ENCODE results near the gene SERPINA4. TPM values are rescaled to one million over a fixed set of nuclear protein-coding genes. Genes with fewer than 3 reads are reported as not detected.
A peak's percentile ranks its signal among the peaks of the same experiment; 100 is the strongest.

The SERPINA4 gene
- total and polyA plus RNA-seq, 2 of the 13 experiments (the other 11 are each of a cell fraction or from before 2014, with no cell fraction given) = 39.1 to 57.8 TPM

DNA sequence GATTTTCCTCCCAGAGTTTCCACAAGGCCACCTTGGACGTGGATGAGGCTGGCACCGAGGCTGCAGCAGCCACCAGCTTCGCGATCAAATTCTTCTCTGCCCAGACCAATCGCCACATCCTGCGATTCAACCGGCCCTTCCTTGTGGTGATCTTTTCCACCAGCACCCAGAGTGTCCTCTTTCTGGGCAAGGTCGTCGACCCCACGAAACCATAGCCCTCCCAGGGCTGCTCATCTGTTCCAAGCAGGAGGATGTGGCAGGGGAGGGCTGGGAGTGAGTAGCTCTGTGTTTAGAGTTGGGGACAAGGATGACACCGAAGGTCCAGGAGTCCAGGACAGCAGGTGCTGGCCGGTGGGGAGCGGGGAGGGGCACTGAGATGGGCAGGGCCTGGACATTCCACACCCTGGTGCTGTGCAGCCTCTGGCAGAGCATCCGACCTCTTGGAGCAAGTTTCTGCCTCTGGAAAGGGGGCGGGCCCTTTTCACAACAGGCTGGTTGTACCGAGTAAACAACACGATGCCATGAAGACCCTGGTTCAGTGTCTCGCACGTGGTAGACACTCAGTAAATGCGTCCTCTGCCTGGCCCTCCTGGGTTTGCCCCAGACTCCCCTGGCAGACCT lies 8.2 kb downstream of the SERPINA4 start (continued):
- TF ChIP-seq KLF12 (CRISPR knock-in tag; IDR thresholded peaks at IDR 0.05; ENCODE audit: borderline replicate concordance) (no peak), BCL3 (CRISPR knock-in tag; IDR thresholded peaks at IDR 0.05) (0 out of 2 replicates have a peak, but pooled peaks have one; percentile 25), FIP1L1 (IDR thresholded peaks at IDR 0.05; ENCODE audit: borderline replicate concordance, insufficient read depth, low read depth, low read length) (no peak), ZNF615 (CRISPR knock-in tag; IDR thresholded peaks at IDR 0.05; ENCODE audit: borderline replicate concordance) (no peak), ZNF713 (CRISPR knock-in tag; IDR thresholded peaks at IDR 0.05) (no peak), KMT2A (CRISPR knock-in tag; IDR thresholded peaks at IDR 0.05) (no peak), ZFX (CRISPR knock-in tag; IDR thresholded peaks at IDR 0.05; ENCODE audit: low read depth) (peak; percentile 58), ZNF772 (CRISPR knock-in tag; IDR thresholded peaks at IDR 0.05) (peak; percentile 28; the same call in 1 of the 2 replicates), ZSCAN22 (CRISPR knock-in tag; IDR thresholded peaks at IDR 0.05) (no peak), NFE2L1 (CRISPR knock-in tag; IDR thresholded peaks at IDR 0.05; ENCODE audit: borderline replicate concordance) (no peak), RARA (CRISPR knock-in tag; IDR thresholded peaks at IDR 0.05) (peak; percentile 58), NR2F2 (IDR thresholded peaks at IDR 0.05; ENCODE audit: borderline replicate concordance, low read depth) (0 out of 2 replicates have a peak, but pooled peaks have one; percentile 30), SETDB1 (CRISPR knock-in tag; IDR thresholded peaks at IDR 0.05; ENCODE audit: borderline replicate concordance) (no peak), ZNF768 (CRISPR knock-in tag; IDR thresholded peaks at IDR 0.05) (peak; percentile 22; the same call in 1 of the 2 replicates), HIC2 (CRISPR knock-in tag; IDR thresholded peaks at IDR 0.05; ENCODE audit: low read depth) (peak; percentile 88; the same call in 1 of the 2 replicates), FOXO1 (CRISPR knock-in tag; IDR thresholded peaks at IDR 0.05) (no peak)
- TF ChIP-seq, protein P1, sequence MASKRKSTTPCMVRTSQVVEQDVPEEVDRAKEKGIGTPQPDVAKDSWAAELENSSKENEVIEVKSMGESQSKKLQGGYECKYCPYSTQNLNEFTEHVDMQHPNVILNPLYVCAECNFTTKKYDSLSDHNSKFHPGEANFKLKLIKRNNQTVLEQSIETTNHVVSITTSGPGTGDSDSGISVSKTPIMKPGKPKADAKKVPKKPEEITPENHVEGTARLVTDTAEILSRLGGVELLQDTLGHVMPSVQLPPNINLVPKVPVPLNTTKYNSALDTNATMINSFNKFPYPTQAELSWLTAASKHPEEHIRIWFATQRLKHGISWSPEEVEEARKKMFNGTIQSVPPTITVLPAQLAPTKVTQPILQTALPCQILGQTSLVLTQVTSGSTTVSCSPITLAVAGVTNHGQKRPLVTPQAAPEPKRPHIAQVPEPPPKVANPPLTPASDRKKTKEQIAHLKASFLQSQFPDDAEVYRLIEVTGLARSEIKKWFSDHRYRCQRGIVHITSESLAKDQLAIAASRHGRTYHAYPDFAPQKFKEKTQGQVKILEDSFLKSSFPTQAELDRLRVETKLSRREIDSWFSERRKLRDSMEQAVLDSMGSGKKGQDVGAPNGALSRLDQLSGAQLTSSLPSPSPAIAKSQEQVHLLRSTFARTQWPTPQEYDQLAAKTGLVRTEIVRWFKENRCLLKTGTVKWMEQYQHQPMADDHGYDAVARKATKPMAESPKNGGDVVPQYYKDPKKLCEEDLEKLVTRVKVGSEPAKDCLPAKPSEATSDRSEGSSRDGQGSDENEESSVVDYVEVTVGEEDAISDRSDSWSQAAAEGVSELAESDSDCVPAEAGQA (IDR thresholded peaks at IDR 0.05; ENCODE audit: low read depth) = no peak
- TF ChIP-seq, protein P1 (CRISPR knock-in tag; IDR thresholded peaks at IDR 0.05; ENCODE audit: borderline replicate concordance) = no peak
- TF ChIP-seq, protein P2, sequence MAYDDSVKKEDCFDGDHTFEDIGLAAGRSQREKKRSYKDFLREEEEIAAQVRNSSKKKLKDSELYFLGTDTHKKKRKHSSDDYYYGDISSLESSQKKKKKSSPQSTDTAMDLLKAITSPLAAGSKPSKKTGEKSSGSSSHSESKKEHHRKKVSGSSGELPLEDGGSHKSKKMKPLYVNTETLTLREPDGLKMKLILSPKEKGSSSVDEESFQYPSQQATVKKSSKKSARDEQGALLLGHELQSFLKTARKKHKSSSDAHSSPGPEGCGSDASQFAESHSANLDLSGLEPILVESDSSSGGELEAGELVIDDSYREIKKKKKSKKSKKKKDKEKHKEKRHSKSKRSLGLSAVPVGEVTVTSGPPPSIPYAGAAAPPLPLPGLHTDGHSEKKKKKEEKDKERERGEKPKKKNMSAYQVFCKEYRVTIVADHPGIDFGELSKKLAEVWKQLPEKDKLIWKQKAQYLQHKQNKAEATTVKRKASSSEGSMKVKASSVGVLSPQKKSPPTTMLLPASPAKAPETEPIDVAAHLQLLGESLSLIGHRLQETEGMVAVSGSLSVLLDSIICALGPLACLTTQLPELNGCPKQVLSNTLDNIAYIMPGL (CRISPR knock-in tag; IDR thresholded peaks at IDR 0.05; ENCODE audit: borderline replicate concordance in 1 of 2, low read depth in 1 of 2) = no peak

Measured in HepG2 (cell line).